HCT116 (cell line): ENCODE results near the gene ANP32D.

Experiments
- CTCF ChIP-seq, 3 experiments: fragments of 200-600 bp in 1 of 3; sonication (generic) in 1 of 3; IDR thresholded peaks in 2 of 3; conservative IDR thresholded peaks in 1 of 3; 2 replicates each; pipeline ENCODE4 v1.5.1; 2012 to 2017; ENCODE audit warnings: low read depth in 2 of 3, low read length in 2 of 3, antibody characterized with exemption in 1 of 3, borderline replicate concordance in 1 of 3, control low read depth in 1 of 3, mild to moderate bottlenecking in 1 of 3, mixed read lengths in 1 of 3, mixed run types in 1 of 3, moderate library complexity in 1 of 3; ENCODE audit not compliant: insufficient read depth in 1 of 3
- POLR2A ChIP-seq: IDR thresholded peaks from 2 replicates; pipeline ENCODE4 v1.7.0; 2011; ENCODE audit warnings: borderline replicate concordance; ENCODE audit not compliant: insufficient read depth, insufficient read length; ENCODE audit errors: extremely low read depth
- TCF7L2 ChIP-seq: IDR thresholded peaks from 2 replicates; pipeline ENCODE4 v1.7.0; 2011; ENCODE audit warnings: borderline replicate concordance, inconsistent platforms; ENCODE audit not compliant: insufficient read depth, insufficient read length; ENCODE audit errors: extremely low read depth

GRCh38 chr12:48486679-48487078 is 14.3 kb downstream of the ANP32D start:
- TF ChIP-seq CTCF (IDR thresholded peaks at IDR 0.05 in 2 of 3, conservative IDR thresholded peaks at IDR 0.05 in 1 of 3; ENCODE audit: borderline replicate concordance in 1 of 3, insufficient read depth in 1 of 3, low read depth in 2 of 3, low read length in 2 of 3) = no peak
- TF ChIP-seq POLR2A = no peak
- TF ChIP-seq TCF7L2 = no peak
